Prostate gland (tissue), 2 donors: ENCODE data around the gene TEX13C. TPM values are rescaled to one million over a fixed set of nuclear protein-coding genes. Genes with fewer than 3 reads are reported as not detected.

Source experiments
- DNase-seq: peaks from one replicate; pipeline ENCODE4 v3.0.0-alpha.2; 2019; ENCODE audit warnings: low spot score
- H3K27ac ChIP-seq, 2 donors: fragments of 200-600 bp; sonication (generic); 2 replicates each; pipeline ENCODE4 v1.5.1; 2017 to 2019
- H3K27me3 ChIP-seq: fragments of 200-600 bp; sonication (generic); replicated peaks from 2 replicates; pipeline ENCODE4 v1.5.1; 2019; ENCODE audit not compliant: insufficient read depth
- H3K36me3 ChIP-seq, 2 donors: fragments of 200-600 bp; sonication (generic); 1 replicate in 1 of 2; 2 replicates in 1 of 2; pipeline versions ENCODE4 v1.5.1 to v1.8.1; 2017 to 2019
- H3K4me1 ChIP-seq: fragments of 200-600 bp; sonication (generic); replicated peaks from 2 replicates; pipeline ENCODE4 v1.5.1; 2019
- H3K4me3 ChIP-seq, 2 donors: fragments of 200-600 bp; sonication (generic); 2 replicates each; pipeline ENCODE4 v1.5.1; 2017 to 2019
- H3K9me3 ChIP-seq: fragments of 200-600 bp; sonication (generic); 2 replicates; pipeline ENCODE4 v1.5.1; 2017
- CTCF ChIP-seq, 4 experiments: fragments of 200-600 bp in 2 of 4; fragments of 450-650 bp in 2 of 4; sonication (generic) in 2 of 4; IDR thresholded peaks; 1 replicate in 3 of 4; 2 replicates in 1 of 4; pipeline ENCODE4 v1.5.1; 2016 to 2019; ENCODE audit warnings: antibody characterized with exemption in 4 of 4, mild to moderate bottlenecking in 2 of 4, moderate library complexity in 2 of 4
- POLR2A ChIP-seq: fragments of 450-650 bp; IDR thresholded peaks from one replicate; pipeline ENCODE4 v1.6.1; 2016; ENCODE audit warnings: antibody characterized with exemption, mild to moderate bottlenecking
- POLR2AphosphoS5 ChIP-seq: sonication (generic); formaldehyde crosslinking; IDR thresholded peaks from one replicate; pipeline ENCODE4 v1.6.1; 2017; ENCODE audit warnings: antibody characterized with exemption
- WGBS: methylation state at CpG from one replicate; pipeline ENCODE4 v1.1.5; 2018; 5-methylcytosine and 5-hydroxymethylcytosine counted together
- intact Hi-C: fragments of 100-400 bp; cut with DNase I; formaldehyde crosslinking; loops from one replicate; pipeline ENCODE4 v1.14.2; 2022
- total RNA-seq, 2 donors: library from RNA; depleted of rRNA; stranded (reverse); fragments of >200 nt; gene quantifications; one replicate each; pipeline ENCODE4 v1.1.0, GENCODE V29; 2016

TEX13C gene
- total RNA-seq: 1 to 10 TPM in 1 of 2 donors, not detected in 1; 2.2 TPM

- Histone ChIP-seq H3K36me3 (no peaks in the 10 kb centered on the region), H3K27ac (no peak within 1 kb of the TSS), H3K4me1 (no peaks in the 10 kb centered on the region), H3K4me3 (no peak within 1 kb of the TSS), H3K27me3 (no peaks in the 10 kb centered on the region), H3K9me3 (no peaks in the 10 kb centered on the region)
- 98% methylated on average over 22 of the region's 45 CpGs for WGBS
- no peak for DNase-seq
- intact Hi-C loops: no loop called here
- TF ChIP-seq CTCF (IDR thresholded peaks at IDR 0.05) (no peak), POLR2AphosphoS5 (no peak), POLR2A (no peak)
Measured at GRCh38 chrX:125319646-125320521, at the start of gene TEX13C. Gene TEX13C, plus strand, starts transcription at chrX:125319871. Its CDS starts 249 bp downstream, at chrX:125320120.

GRCh38 chrX:125287282-125287681 lies 32.4 kb upstream of the TEX13C start:
- Histone ChIP-seq H3K4me1 (no peaks in the 10 kb centered on the region), H3K9me3 (no peaks in the 10 kb centered on the region), H3K36me3 (no peaks in the 10 kb centered on the region), H3K27me3 (no peaks in the 10 kb centered on the region), H3K4me3 (no peak overlapping the region), H3K27ac (no peak overlapping the region)
- intact Hi-C loops: no loop called here
- TF ChIP-seq CTCF (IDR thresholded peaks at IDR 0.05): no peak
- TF ChIP-seq POLR2A: no peak
- no peak for TF ChIP-seq POLR2AphosphoS5
- no CpG with 5 or more reads among the region's 3 CpGs for WGBS
- DNase-seq: no peak

GRCh38 chrX:125288343-125288742 lies 31.3 kb upstream of the TEX13C start:
- Histone ChIP-seq H3K9me3 (no peaks in the 10 kb centered on the region), H3K27me3 (no peaks in the 10 kb centered on the region), H3K4me3 (no peak overlapping the region), H3K4me1 (no peaks in the 10 kb centered on the region), H3K36me3 (no peaks in the 10 kb centered on the region), H3K27ac (no peak overlapping the region)
- 100% methylated on average over 4 of the region's 5 CpGs for WGBS
- DNase-seq: no peak
- intact Hi-C loops: no loop called here
- no peak for TF ChIP-seq POLR2A
- no peak for TF ChIP-seq POLR2AphosphoS5
- no peak for TF ChIP-seq CTCF (IDR thresholded peaks at IDR 0.05)

GRCh38 chrX:125289209-125289608 lies 30.5 kb upstream of the TEX13C start:
- DNase-seq: no peak
- Histone ChIP-seq H3K27ac (no peak overlapping the region), H3K4me1 (no peaks in the 10 kb centered on the region), H3K9me3 (no peaks in the 10 kb centered on the region), H3K36me3 (no peaks in the 10 kb centered on the region), H3K27me3 (no peaks in the 10 kb centered on the region), H3K4me3 (no peak overlapping the region)
- TF ChIP-seq POLR2A (no peak), CTCF (IDR thresholded peaks at IDR 0.05) (no peak), POLR2AphosphoS5 (no peak)
- WGBS: 90% methylated on average over 1 of the region's 1 CpG
- intact Hi-C loops: no loop called here

- no peak for TF ChIP-seq POLR2A
- no peak for TF ChIP-seq POLR2AphosphoS5
- no peak for TF ChIP-seq CTCF (IDR thresholded peaks at IDR 0.05)
- Histone ChIP-seq H3K36me3 (no peaks in the 10 kb centered on the region), H3K27me3 (no peaks in the 10 kb centered on the region), H3K27ac (no peak overlapping the region), H3K9me3 (no peaks in the 10 kb centered on the region), H3K4me1 (no peaks in the 10 kb centered on the region), H3K4me3 (no peak overlapping the region)
- 57% methylated on average over 3 of the region's 3 CpGs for WGBS
- DNase-seq: no peak
- intact Hi-C loops: no loop called here
Measured at GRCh38 chrX:125289920-125290319, 29.8 kb upstream of the TEX13C start.
